Measurements from ENCODE around the gene SLC37A4. TPM values are rescaled to one million over a fixed set of nuclear protein-coding genes. Genes with fewer than 3 reads are reported as not detected.
A peak's percentile ranks its signal among the peaks of the same experiment; 100 is the strongest.

The SLC37A4 gene
- total and polyA plus RNA-seq, 2 of the 13 experiments (the other 11 are each of a cell fraction or from before 2014, with no cell fraction given): 43.0 to 56.1 TPM

- no peak for TF ChIP-seq MXD1 (CRISPR knock-in tag; IDR thresholded peaks at IDR 0.05)
- peak; percentile 73; the same call in 1 of the 2 replicates for TF ChIP-seq MYNN (CRISPR knock-in tag; IDR thresholded peaks at IDR 0.05; ENCODE audit: low read depth)
- peak; percentile 51; the same call in 1 of the 2 replicates for TF ChIP-seq SAFB2 (CRISPR knock-in tag; IDR thresholded peaks at IDR 0.05; ENCODE audit: borderline replicate concordance, low read depth)
- no peak for TF ChIP-seq JUNB (CRISPR knock-in tag; IDR thresholded peaks at IDR 0.05; ENCODE audit: borderline replicate concordance)
- TF ChIP-seq FOXP4 (CRISPR knock-in tag; IDR thresholded peaks at IDR 0.05): peak; percentile 71
- TF ChIP-seq TARDBP (CRISPR knock-in tag; IDR thresholded peaks at IDR 0.05): peak; percentile 85
- TF ChIP-seq KDM5B (CRISPR knock-in tag; IDR thresholded peaks at IDR 0.05; ENCODE audit: borderline replicate concordance): peak; percentile 79
- no peak for TF ChIP-seq ZC3H13 (CRISPR knock-in tag; IDR thresholded peaks at IDR 0.05)
- TF ChIP-seq ZFP36 (IDR thresholded peaks at IDR 0.05; ENCODE audit: borderline replicate concordance, low read depth, low read length, partially characterized antibody): no peak
- 0 out of 2 replicates have a peak, but pooled peaks have one; percentile 14 for TF ChIP-seq HMG20B (CRISPR knock-in tag; conservative IDR thresholded peaks at IDR 0.05)
- TF ChIP-seq KLF12 (CRISPR knock-in tag; IDR thresholded peaks at IDR 0.05; ENCODE audit: borderline replicate concordance): 0 out of 2 replicates have a peak, but pooled peaks have one; percentile 76
- peak; percentile 19; the same call in 1 of the 2 replicates for TF ChIP-seq ZNF652 (CRISPR knock-in tag; IDR thresholded peaks at IDR 0.05; ENCODE audit: borderline replicate concordance, low read depth)
- TF ChIP-seq SRF (IDR thresholded peaks at IDR 0.05; ENCODE audit: low read depth, low read length): 0 out of 2 replicates have a peak, but pooled peaks have one; percentile 38
- TF ChIP-seq PAF1 (CRISPR knock-in tag; IDR thresholded peaks at IDR 0.05): no peak
- TF ChIP-seq ZNF354B (CRISPR knock-in tag; IDR thresholded peaks at IDR 0.05): no peak
- peak; percentile 80 for TF ChIP-seq ZBTB33 (CRISPR knock-in tag; IDR thresholded peaks at IDR 0.05)
- TF ChIP-seq KLF15 (CRISPR knock-in tag; IDR thresholded peaks at IDR 0.05; ENCODE audit: borderline replicate concordance): peak; percentile 69; the same call in 1 of the 2 replicates
- 0 out of 2 replicates have a peak, but pooled peaks have one; percentile 41 for TF ChIP-seq ZNF543 (CRISPR knock-in tag; IDR thresholded peaks at IDR 0.05)
- peak; percentile 28; the same call in 1 of the 2 replicates for TF ChIP-seq ZFY (CRISPR knock-in tag; IDR thresholded peaks at IDR 0.05)
- peak; percentile 33; the same call in 1 of the 2 replicates for TF ChIP-seq ZBTB7B (CRISPR knock-in tag; IDR thresholded peaks at IDR 0.05)
- TF ChIP-seq ZNF513 (CRISPR knock-in tag; conservative IDR thresholded peaks at IDR 0.05): no peak
- no peak for TF ChIP-seq DBP (CRISPR knock-in tag; IDR thresholded peaks at IDR 0.05; ENCODE audit: not compliant biosample characterization)
These were observed at the start of gene SLC37A4 (continued) for GRCh38 chr11:119030329-119031047.

All from HepG2 (cell line).